ENCODE measurements around the gene FGF12. TPM values are rescaled to one million over a fixed set of nuclear protein-coding genes. Genes with fewer than 3 reads are reported as not detected.

FGF12 gene
- total RNA-seq, 1 experiment from 2014 or later = not detected

DNA sequence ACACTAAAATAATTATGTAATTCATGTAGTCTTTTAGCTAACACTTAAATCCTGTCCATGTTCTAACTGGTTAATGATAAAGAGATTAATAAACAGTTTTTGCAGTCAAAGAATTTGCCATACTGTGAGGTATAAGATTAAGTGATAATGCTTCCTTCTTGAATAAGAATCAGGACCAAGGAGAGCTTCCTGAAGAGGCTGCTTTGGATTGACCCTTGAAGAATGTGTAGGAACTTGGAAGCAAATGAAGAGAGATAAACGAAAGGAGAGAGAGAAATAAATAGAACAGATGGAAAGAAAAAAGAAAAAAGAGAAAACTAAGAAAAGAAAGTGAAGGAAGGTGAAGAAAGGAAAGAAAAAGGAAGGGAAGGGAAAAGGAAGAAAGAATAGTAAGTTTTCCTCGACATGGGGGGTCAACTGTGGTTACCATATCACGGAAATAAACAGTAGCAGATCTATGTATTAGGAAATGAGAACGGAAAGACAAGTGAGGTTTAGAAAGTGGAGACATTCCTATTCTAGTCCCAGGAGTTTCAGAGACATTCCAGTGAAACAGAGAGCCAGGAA lies 539.8 kb downstream of the FGF12 start:
- H3K27ac ChIP-seq = no peak overlapping the region
- DNase-seq (ENCODE audit: low read depth in 1 of 2, low spot score in 2 of 2) = no peak
- no peaks in the 10 kb centered on the region for H3K27me3 ChIP-seq (replicated peaks)

DNA sequence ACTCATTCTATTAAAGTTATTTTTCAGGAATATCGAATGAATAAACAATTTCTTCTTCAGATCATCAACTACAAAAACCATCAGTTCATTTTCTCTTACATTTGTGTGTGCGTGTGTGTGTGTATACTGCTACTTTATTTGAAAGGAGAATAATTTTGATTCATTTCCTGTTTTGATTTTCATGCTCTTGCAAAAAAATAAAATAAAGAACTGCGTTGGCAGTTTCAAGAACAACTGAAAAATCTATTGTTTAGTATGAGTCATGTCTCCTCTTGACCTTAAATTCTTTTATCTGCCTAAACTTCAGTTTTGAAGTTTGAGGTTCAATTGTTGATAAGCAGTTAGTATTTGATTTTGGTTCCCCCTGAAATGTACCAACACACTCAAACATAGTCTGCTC lies 540.8 kb downstream of the FGF12 start:
- no peaks in the 10 kb centered on the region for H3K36me3 ChIP-seq
- no peak overlapping the region for H3K4me3 ChIP-seq
- no peak for DNase-seq (ENCODE audit: low read depth in 1 of 2, low spot score in 2 of 2)
- H3K4me1 ChIP-seq (replicated peaks) = no peaks in the 10 kb centered on the region
- no peaks in the 10 kb centered on the region; the same call in 1 of the 2 replicates for H3K9me3 ChIP-seq (replicated peaks)
- no peak overlapping the region for H3K27ac ChIP-seq
- H3K27me3 ChIP-seq (replicated peaks) = no peaks in the 10 kb centered on the region

More for the DNA sequence above, 539.8 kb downstream of the FGF12 start:
- no peaks in the 10 kb centered on the region; the same call in 1 of the 2 replicates for H3K9me3 ChIP-seq (replicated peaks)
- no peaks in the 10 kb centered on the region for H3K4me1 ChIP-seq (replicated peaks)
- H3K36me3 ChIP-seq = no peaks in the 10 kb centered on the region
- H3K4me3 ChIP-seq = no peak overlapping the region

- DNase-seq (ENCODE audit: low read depth in 1 of 2, low spot score in 2 of 2) = no peak
- Histone ChIP-seq H3K9me3 (replicated peaks) (no peaks in the 10 kb centered on the region; the same call in 1 of the 2 replicates), H3K27me3 (replicated peaks) (no peaks in the 10 kb centered on the region), H3K27ac (no peak overlapping the region), H3K36me3 (no peaks in the 10 kb centered on the region), H3K4me1 (replicated peaks) (no peaks in the 10 kb centered on the region), H3K4me3 (no peak overlapping the region)
Measured at GRCh38 chr3:192186045-192186444, 541.3 kb downstream of the FGF12 start.

DNA sequence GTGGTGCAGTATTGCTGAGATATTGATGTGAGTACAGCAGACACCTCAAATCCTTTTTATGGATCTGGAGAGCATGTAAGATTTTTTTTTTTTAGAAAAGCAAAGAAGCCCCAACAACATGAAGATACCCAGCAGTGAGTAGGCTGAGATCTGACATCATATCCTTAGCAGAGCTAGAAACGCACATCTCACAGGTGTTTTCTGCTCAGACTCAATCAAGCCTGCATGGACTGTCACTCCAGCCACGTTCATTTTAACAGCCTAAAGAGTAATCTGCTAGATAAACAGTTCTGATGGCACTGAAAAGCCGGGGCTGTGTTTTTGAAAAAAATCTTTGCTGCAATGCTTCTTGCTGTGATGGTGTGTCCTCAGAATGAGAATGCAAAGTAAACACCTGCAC lies 544.2 kb downstream of the FGF12 start:
- DNase-seq (ENCODE audit: low read depth in 1 of 2, low spot score in 2 of 2) = no peak
- Histone ChIP-seq H3K36me3 (no peaks in the 10 kb centered on the region), H3K4me3 (no peak overlapping the region), H3K4me1 (replicated peaks) (no peaks in the 10 kb centered on the region), H3K27ac (no peak overlapping the region), H3K9me3 (replicated peaks) (no peaks in the 10 kb centered on the region; the same call in 1 of the 2 replicates), H3K27me3 (replicated peaks) (no peaks in the 10 kb centered on the region)

- DNase-seq (ENCODE audit: low read depth in 1 of 2, low spot score in 2 of 2) = no peak
- Histone ChIP-seq H3K9me3 (replicated peaks) (no peaks in the 10 kb centered on the region; the same call in 1 of the 2 replicates), H3K27me3 (replicated peaks) (no peaks in the 10 kb centered on the region), H3K4me1 (replicated peaks) (no peaks in the 10 kb centered on the region), H3K4me3 (no peak overlapping the region), H3K27ac (no peak overlapping the region), H3K36me3 (no peaks in the 10 kb centered on the region)
Measured at GRCh38 chr3:192181151-192181550, 546.2 kb downstream of the FGF12 start.

GRCh38 chr3:192177383-192177782 lies 550.0 kb downstream of the FGF12 start:
- no peaks in the 10 kb centered on the region for H3K9me3 ChIP-seq (replicated peaks)
- H3K4me3 ChIP-seq = no peak overlapping the region
- H3K4me1 ChIP-seq (replicated peaks) = no peaks in the 10 kb centered on the region
- no peak for DNase-seq (ENCODE audit: low read depth in 1 of 2, low spot score in 2 of 2)
- H3K36me3 ChIP-seq = no peaks in the 10 kb centered on the region
- no peaks in the 10 kb centered on the region for H3K27me3 ChIP-seq (replicated peaks)
- no peak overlapping the region for H3K27ac ChIP-seq

DNA sequence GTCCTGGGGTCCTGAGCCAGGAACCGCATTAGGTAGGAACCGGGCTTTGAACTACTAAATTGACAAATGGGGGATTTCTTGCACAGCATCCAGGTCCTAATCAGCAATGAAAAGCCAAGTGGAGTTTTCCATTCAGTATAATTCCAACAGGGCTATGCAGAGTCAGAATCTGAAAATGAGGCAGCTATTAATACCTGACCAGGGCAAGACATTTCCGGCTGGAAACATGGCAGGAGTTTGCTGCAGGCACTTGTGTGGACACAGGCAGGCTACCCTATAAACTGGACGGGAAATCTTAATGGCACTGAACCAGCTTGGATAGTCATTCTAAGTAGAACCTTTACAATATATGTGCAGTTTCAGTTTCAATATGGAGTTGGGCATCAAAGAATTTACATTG lies 553.1 kb downstream of the FGF12 start:
- no peak for DNase-seq (ENCODE audit: low read depth in 1 of 2, low spot score in 2 of 2)
- Histone ChIP-seq H3K9me3 (replicated peaks) (no peaks in the 10 kb centered on the region), H3K4me3 (no peak overlapping the region), H3K27me3 (replicated peaks) (no peaks in the 10 kb centered on the region), H3K4me1 (replicated peaks) (no peaks in the 10 kb centered on the region), H3K27ac (no peak overlapping the region), H3K36me3 (no peaks in the 10 kb centered on the region)

GRCh38 chr3:192171213-192171612 lies 556.1 kb downstream of the FGF12 start:
- H3K36me3 ChIP-seq = no peaks in the 10 kb centered on the region
- DNase-seq (ENCODE audit: low read depth in 1 of 2, low spot score in 2 of 2) = no peak
- H3K27ac ChIP-seq = no peak overlapping the region
- no peaks in the 10 kb centered on the region for H3K4me1 ChIP-seq (replicated peaks)
- H3K9me3 ChIP-seq (replicated peaks) = no peaks in the 10 kb centered on the region
- H3K27me3 ChIP-seq (replicated peaks) = no peaks in the 10 kb centered on the region
- no peak overlapping the region for H3K4me3 ChIP-seq

- Histone ChIP-seq H3K27ac (no peak overlapping the region), H3K36me3 (no peaks in the 10 kb centered on the region), H3K4me3 (no peak overlapping the region), H3K9me3 (replicated peaks) (no peaks in the 10 kb centered on the region), H3K27me3 (replicated peaks) (no peaks in the 10 kb centered on the region), H3K4me1 (replicated peaks) (no peaks in the 10 kb centered on the region)
- DNase-seq (ENCODE audit: low read depth in 1 of 2, low spot score in 2 of 2) = no peak
Measured at GRCh38 chr3:192170659-192171058, 556.7 kb downstream of the FGF12 start.

DNA sequence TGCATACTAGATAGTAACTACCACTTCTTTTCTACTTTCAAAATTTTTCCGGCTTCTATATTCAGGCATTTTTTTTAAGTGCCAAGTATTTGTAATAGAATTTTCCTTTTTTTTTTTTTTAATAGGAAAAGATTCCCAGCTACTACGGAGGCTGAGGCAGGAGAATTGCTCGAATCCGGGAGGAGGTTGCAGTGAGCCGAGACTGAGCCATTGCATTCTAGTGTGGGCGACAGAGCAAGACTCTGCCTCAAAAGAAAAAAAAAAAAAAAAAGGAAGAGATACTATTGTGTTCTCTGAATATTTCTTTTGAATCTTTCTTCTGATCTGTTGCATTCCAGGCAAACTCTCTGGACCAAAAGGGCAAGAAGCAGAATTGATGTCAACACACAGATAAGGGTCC lies 557.3 kb downstream of the FGF12 start:
- Histone ChIP-seq H3K36me3 (no peaks in the 10 kb centered on the region), H3K4me3 (no peak overlapping the region), H3K9me3 (replicated peaks) (no peaks in the 10 kb centered on the region), H3K27ac (no peak overlapping the region), H3K27me3 (replicated peaks) (no peaks in the 10 kb centered on the region), H3K4me1 (replicated peaks) (no peaks in the 10 kb centered on the region)
- DNase-seq (ENCODE audit: low read depth in 1 of 2, low spot score in 2 of 2) = no peak

GRCh38 chr3:192169332-192169915 lies 557.9 kb downstream of the FGF12 start:
- no peak overlapping the region for H3K27ac ChIP-seq
- H3K9me3 ChIP-seq (replicated peaks) = no peaks in the 10 kb centered on the region
- no peak for DNase-seq (ENCODE audit: low read depth in 1 of 2, low spot score in 2 of 2)
- no peak overlapping the region for H3K4me3 ChIP-seq
- H3K4me1 ChIP-seq (replicated peaks) = no peaks in the 10 kb centered on the region
- H3K36me3 ChIP-seq = no peaks in the 10 kb centered on the region
- H3K27me3 ChIP-seq (replicated peaks) = no peaks in the 10 kb centered on the region

GRCh38 chr3:192168202-192168601 lies 559.1 kb downstream of the FGF12 start:
- H3K4me3 ChIP-seq = no peak overlapping the region

DNA sequence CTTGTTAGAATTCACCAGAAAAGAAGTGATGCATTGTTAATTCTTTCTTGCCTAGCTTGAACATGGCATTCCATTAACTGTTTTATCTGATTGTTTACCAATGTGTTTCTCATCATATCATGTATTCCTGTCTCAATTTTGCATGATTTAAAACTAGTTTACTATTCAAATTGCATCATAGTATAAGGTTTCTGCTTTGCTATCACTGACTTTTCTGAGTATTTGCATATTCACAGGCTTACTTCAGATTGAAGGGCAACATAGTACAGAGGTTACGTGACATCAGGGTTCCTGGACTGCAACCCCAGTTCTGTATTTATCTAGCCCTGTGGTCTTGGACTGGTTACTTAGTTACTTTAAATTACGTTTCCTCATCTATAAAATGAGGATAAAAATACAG lies 561.8 kb downstream of the FGF12 start:
- no peak for DNase-seq (ENCODE audit: low read depth in 1 of 2, low spot score in 2 of 2)
- Histone ChIP-seq H3K36me3 (no peaks in the 10 kb centered on the region), H3K9me3 (replicated peaks) (no peaks in the 10 kb centered on the region), H3K27me3 (replicated peaks) (no peaks in the 10 kb centered on the region), H3K27ac (no peak overlapping the region), H3K4me1 (replicated peaks) (no peaks in the 10 kb centered on the region), H3K4me3 (no peak overlapping the region)

More at GRCh38 chr3:192168202-192168601, 559.1 kb downstream of the FGF12 start:
- Histone ChIP-seq H3K9me3 (replicated peaks) (no peaks in the 10 kb centered on the region), H3K27me3 (replicated peaks) (no peaks in the 10 kb centered on the region), H3K27ac (no peak overlapping the region), H3K36me3 (no peaks in the 10 kb centered on the region), H3K4me1 (replicated peaks) (no peaks in the 10 kb centered on the region)
- no peak for DNase-seq (ENCODE audit: low read depth in 1 of 2, low spot score in 2 of 2)

DNA sequence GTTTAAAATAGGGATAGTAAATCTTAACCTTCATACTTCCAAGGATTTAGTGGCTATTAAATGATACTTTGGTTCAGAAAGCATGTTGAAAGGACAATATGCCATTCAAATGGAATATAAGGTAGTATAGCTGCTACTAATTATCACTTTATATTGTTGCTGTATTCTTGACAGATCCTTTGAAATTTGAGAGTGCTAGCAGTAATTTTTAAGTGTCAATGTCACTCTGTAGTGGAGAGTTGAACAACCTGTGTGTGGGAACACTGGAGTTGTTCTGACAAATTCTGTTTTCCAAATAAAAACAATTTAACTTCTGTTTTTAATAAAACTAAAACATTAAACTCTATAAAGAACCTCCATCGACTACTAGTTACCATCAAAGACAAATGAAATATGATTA lies 565.7 kb downstream of the FGF12 start:
- no peak for DNase-seq (ENCODE audit: low read depth in 1 of 2, low spot score in 2 of 2)
- H3K27me3 ChIP-seq (replicated peaks) = no peaks in the 10 kb centered on the region
- H3K4me3 ChIP-seq = no peak overlapping the region
- H3K36me3 ChIP-seq = no peaks in the 10 kb centered on the region
- H3K27ac ChIP-seq = no peak overlapping the region
- no peaks in the 10 kb centered on the region for H3K9me3 ChIP-seq (replicated peaks)
- H3K4me1 ChIP-seq (replicated peaks) = no peaks in the 10 kb centered on the region

GRCh38 chr3:192156382-192156781 lies 571.0 kb downstream of the FGF12 start:
- Histone ChIP-seq H3K4me1 (replicated peaks) (no peaks in the 10 kb centered on the region), H3K27me3 (replicated peaks) (no peaks in the 10 kb centered on the region), H3K4me3 (no peak overlapping the region), H3K9me3 (replicated peaks) (no peaks in the 10 kb centered on the region), H3K36me3 (no peaks in the 10 kb centered on the region), H3K27ac (no peak overlapping the region)
- no peak for DNase-seq (ENCODE audit: low read depth in 1 of 2, low spot score in 2 of 2)
